VCaP (cell line): Measurements from ENCODE around the gene ENO2.

ENCODE experiments used
- H3K27ac ChIP-seq: fragments of 450-650 bp; 2 replicates; pipeline ENCODE4 v1.5.1; 2017
- TF ChIP-seq, protein P1 (sequence below): fragments of 450-650 bp; conservative IDR thresholded peaks from 2 replicates; pipeline ENCODE4 v1.5.1; 2017; ENCODE audit warnings: mild to moderate bottlenecking, moderate library complexity

The ENO2 gene

DNA sequence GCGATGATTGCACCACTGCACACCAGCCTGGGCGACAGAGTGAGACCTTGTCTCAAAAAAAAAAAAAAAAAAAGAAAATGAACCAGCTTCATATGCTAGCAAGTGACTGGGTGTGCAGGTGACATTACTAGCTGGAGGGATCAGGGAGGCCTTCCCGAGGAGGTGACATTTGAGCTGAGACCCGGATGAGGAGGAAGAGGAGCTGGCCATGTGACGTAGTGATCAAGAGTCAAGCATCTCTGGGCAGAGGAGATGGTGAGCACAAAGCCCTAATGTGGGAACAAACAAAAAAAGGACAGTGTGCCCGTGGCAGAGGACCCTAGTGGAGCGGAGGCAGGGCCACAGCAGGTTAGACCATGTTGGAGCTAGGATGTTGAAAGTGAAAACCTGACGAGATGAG lies 33.2 kb downstream of the ENO2 start:
- TF ChIP-seq, protein P1, sequence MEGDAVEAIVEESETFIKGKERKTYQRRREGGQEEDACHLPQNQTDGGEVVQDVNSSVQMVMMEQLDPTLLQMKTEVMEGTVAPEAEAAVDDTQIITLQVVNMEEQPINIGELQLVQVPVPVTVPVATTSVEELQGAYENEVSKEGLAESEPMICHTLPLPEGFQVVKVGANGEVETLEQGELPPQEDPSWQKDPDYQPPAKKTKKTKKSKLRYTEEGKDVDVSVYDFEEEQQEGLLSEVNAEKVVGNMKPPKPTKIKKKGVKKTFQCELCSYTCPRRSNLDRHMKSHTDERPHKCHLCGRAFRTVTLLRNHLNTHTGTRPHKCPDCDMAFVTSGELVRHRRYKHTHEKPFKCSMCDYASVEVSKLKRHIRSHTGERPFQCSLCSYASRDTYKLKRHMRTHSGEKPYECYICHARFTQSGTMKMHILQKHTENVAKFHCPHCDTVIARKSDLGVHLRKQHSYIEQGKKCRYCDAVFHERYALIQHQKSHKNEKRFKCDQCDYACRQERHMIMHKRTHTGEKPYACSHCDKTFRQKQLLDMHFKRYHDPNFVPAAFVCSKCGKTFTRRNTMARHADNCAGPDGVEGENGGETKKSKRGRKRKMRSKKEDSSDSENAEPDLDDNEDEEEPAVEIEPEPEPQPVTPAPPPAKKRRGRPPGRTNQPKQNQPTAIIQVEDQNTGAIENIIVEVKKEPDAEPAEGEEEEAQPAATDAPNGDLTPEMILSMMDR, result no peak
- H3K27ac ChIP-seq, result peak overlapping the region; percentile 96; the same call in 1 of the 2 replicates

DNA sequence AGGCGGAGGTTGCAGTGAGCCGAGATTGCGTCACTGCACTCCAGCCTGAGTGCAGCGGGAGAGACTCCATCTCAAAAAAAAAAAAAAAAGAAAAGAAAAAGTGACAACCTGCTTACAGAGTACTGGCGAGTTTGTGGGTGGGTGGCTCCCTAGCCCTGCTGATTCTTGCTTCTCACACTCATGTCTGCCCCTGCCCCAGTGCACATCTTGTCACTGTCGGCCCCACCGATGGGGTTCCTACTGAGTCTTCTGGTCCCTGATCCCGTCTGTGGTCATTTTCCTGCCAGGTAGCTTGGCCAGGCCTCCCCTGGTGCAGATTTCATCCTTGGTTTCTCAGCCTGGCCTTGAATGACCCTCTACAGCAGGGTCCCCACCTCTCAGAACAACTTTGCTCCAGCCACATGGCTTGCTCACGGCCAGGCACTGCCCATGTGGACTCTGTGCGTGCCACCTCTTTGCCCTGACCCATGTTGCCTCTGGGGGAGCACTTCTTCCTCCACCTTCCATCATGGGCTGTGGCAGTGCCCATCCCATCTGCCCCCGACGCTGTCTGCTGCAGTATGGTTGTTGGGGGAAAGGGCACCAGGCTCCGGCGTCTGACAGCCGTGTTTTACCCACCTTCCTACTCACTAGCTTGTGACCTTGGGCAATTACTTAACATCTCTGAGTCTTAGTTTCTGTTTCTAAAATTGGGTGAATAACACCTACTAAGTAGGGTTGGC lies 34.7 kb downstream of the ENO2 start:
- no peak overlapping the region for H3K27ac ChIP-seq
- TF ChIP-seq, protein P1, result no peak

DNA sequence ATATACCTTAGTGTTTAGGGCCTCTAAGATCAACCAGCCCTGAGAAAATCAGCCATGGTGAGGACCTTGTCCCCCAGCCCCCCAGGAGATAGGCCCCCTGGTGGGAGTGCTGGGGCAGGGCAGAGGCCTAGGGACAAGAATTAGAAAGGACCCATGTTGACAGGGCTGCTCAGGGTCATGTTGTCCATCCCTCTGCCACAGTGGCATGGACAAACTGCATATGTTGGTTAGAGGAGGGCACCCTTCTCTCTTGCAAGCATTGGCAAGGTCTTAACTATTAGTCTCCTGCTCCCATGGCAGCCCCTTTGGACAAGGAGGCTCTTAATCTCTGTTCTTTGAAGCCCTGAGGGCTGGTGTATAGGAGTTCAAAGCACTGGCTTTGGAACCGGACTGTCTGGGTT lies 36.0 kb downstream of the ENO2 start:
- no peak overlapping the region for H3K27ac ChIP-seq
- TF ChIP-seq, protein P1, result peak; percentile 21

DNA sequence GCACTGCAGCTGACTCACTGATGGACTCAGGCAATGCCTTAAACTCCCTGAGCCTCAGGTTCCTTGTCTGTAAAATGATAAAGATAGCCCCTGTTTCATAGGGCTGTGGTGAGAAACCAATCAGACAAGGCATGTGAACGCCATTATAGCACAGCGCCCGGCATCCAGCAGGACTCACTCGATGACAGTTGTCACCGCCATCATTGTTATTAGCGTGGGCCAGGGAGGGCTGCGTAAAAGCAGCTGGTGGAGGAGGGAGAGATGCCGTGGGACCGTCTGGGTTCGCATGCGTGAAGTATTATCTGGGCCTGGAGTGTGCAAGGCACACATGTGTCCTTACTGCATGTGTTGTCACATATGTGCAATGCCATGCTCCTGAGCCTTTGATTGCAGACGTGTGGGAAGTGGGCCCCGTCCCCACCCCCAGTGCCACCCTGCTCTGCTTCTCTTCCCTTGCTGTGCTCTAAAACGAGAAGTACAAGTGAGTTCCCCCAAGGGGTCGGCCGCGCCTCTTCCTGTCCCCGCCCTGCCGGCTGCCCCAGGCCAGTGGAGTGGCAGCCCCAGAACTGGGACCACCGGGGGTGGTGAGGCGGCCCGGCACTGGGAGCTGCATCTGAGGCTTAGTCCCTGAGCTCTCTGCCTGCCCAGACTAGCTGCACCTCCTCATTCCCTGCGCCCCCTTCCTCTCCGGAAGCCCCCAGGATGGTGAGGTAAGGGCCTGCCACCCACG lies 36.6 kb downstream of the ENO2 start, which contains the start of gene PTPN6:
PTPN6 (plus strand) TSS at position 546 of the 730 bp plus-strand sequence; CDS start at position 703, 157 bp downstream.
- TF ChIP-seq, protein P1, result no peak
- H3K27ac ChIP-seq, result no peak within 1 kb of the TSS

DNA sequence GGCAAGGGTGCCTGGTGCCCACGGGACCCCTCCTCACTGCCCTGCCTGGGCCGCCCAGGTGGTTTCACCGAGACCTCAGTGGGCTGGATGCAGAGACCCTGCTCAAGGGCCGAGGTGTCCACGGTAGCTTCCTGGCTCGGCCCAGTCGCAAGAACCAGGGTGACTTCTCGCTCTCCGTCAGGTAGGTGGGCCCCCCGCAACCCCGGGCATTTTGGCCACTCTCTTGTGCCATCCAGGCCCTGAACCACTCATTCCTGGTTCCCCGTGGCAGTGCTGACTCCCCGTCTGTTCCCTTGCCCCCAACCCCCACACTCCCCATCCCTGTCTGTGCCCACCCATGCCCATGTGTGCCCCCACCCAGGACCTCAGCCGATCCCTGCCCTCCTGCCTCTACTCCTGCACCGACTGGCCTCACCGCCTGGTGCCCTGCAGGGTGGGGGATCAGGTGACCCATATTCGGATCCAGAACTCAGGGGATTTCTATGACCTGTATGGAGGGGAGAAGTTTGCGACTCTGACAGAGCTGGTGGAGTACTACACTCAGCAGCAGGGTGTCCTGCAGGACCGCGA lies 37.3 kb downstream of the ENO2 start:
- no peak overlapping the region for H3K27ac ChIP-seq
- TF ChIP-seq, protein P1, result no peak

DNA sequence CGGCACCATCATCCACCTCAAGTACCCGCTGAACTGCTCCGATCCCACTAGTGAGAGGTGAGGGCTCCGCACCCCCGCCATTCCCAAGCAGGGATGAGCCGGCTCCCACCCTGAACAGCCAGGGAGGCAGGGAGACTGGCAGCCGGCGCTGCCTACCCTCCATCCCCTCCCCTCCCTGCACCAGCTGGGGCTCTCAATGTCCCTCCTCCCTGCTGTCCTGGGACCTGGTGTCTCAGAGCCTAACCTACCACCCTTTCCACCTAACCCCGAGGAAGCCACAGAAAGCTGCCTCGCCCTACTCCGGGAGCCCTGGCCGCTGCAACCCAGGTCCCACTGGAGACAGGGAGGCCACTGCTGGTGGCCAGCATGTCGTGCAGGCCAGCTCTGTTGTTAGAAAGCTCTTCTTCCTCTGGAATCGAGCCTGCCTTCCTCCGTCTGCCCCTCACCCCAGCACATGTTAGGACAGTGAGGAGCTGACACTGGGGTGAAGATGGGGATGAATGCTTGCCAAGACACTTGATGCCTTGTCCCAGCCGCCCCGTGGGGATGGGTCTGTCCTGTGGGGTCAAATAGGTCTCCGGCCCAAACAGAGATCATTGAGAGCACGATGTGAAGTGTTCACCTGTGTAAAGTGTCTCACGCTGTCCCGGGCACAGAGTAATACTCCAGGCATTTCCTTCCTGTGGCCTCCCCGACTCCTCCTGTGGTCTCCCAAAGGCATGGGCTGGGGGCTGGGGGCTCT lies 37.9 kb downstream of the ENO2 start:
- TF ChIP-seq, protein P1, result no peak
- H3K27ac ChIP-seq, result no peak overlapping the region
